NB4 (cell line): ENCODE data around the gene NADK.

Experiments used
- CTCF ChIP-seq: IDR thresholded peaks from one replicate; pipeline ENCODE4 v1.5.1; 2012; ENCODE audit warnings: low read depth, low read length
- POLR2A ChIP-seq: IDR thresholded peaks from 2 replicates; pipeline ENCODE4 v1.6.1; 2011; ENCODE audit warnings: mild to moderate bottlenecking; ENCODE audit not compliant: insufficient read length; ENCODE audit errors: extremely low read depth

- TF ChIP-seq CTCF (no peak), POLR2A (no peak)
Observed at GRCh38 chr1:1797731-1798341, 19.6 kb upstream of the NADK start.
